Caco-2 (cell line): Measurements from ENCODE around the gene SEPTIN2. TPM values are rescaled to one million over a fixed set of nuclear protein-coding genes. Genes with fewer than 3 reads are reported as not detected.

Experiments used
- BruUV-seq: library from RNA; stranded (reverse); fragments of 400-500 nt; replicated peaks from 2 replicates; lab custom pipeline; 2021; lab: Mats Ljungman, UMichigan
- CTCF ChIA-PET: fragments of 300-600 bp; sonication (Branson Sonifier 250); formaldehyde crosslinking; loops from one replicate; lab custom pipeline; 2022; ENCODE audit warnings: antibody characterized with exemption; lab: Charles Lee
- POLR2A ChIA-PET: fragments of 300-600 bp; sonication (Branson Sonifier 250); formaldehyde crosslinking; loops from one replicate; lab custom pipeline; 2022; ENCODE audit warnings: antibody characterized with exemption; lab: Charles Lee
- DNase-seq, 2 experiments: peaks; one replicate each; pipeline versions ENCODE4 v3.0.0 to v3.0.0-alpha.2; 2020 to 2022
- H3K27me3 ChIP-seq: replicated peaks from 2 replicates; pipeline ENCODE4 v1.6.0; 2011; ENCODE audit warnings: low read length; ENCODE audit not compliant: control insufficient read depth, insufficient read depth
- H3K36me3 ChIP-seq: 2 replicates; pipeline ENCODE4 v1.5.1; 2011; ENCODE audit warnings: low read length; ENCODE audit not compliant: control insufficient read depth, insufficient read depth
- H3K4me1 ChIP-seq: fragments of 250-450 bp; sonication (Bioruptor Pico); 2 replicates; pipeline ENCODE4 v1.5.1; 2020; ENCODE audit warnings: mild to moderate bottlenecking
- H3K4me3 ChIP-seq: 2 replicates; pipeline ENCODE4 v1.5.1; 2011; ENCODE audit warnings: low read depth, mild to moderate bottlenecking, control low read depth, low read length
- H3K9me3 ChIP-seq: fragments of 250-450 bp; sonication (Bioruptor Pico); 2 replicates; pipeline ENCODE4 v1.5.1; 2020; ENCODE audit warnings: mild to moderate bottlenecking, moderate library complexity
- H3K27ac Mint-ChIP-seq: one replicate; pipeline ENCODE4 v1.8.0; 2022; ENCODE audit warnings: mixed read lengths; ENCODE audit not compliant: unreplicated experiment
- H3K27me3 Mint-ChIP-seq: one replicate; pipeline ENCODE4 v1.8.0; 2022; ENCODE audit warnings: mixed read lengths; ENCODE audit not compliant: insufficient read depth, unreplicated experiment
- H3K36me3 Mint-ChIP-seq: one replicate; pipeline ENCODE4 v1.8.0; 2022; ENCODE audit warnings: mild to moderate bottlenecking, mixed read lengths; ENCODE audit not compliant: insufficient read depth, unreplicated experiment
- H3K4me1 Mint-ChIP-seq: one replicate; pipeline ENCODE4 v1.8.0; 2022; ENCODE audit warnings: low read depth, mixed read lengths; ENCODE audit not compliant: unreplicated experiment
- H3K4me3 Mint-ChIP-seq: one replicate; pipeline ENCODE4 v1.8.0; 2022; ENCODE audit warnings: mild to moderate bottlenecking, moderate library complexity, mixed read lengths; ENCODE audit not compliant: unreplicated experiment
- H3K9me3 Mint-ChIP-seq: one replicate; pipeline ENCODE4 v1.8.0; 2022; ENCODE audit warnings: mixed read lengths; ENCODE audit not compliant: unreplicated experiment
- CTCF ChIP-seq, 2 experiments: fragments of 200-600 bp in 1 of 2; IDR thresholded peaks; 1 replicate in 1 of 2; 2 replicates in 1 of 2; pipeline versions ENCODE4 v1.5.1 to v1.8.0; 2011 to 2022; ENCODE audit warnings: antibody characterized with exemption in 1 of 2, control low read depth in 1 of 2, inconsistent platforms in 1 of 2, low read depth in 1 of 2, low read length in 1 of 2, mild to moderate bottlenecking in 1 of 2, moderate library complexity in 1 of 2; ENCODE audit not compliant: insufficient read depth in 1 of 2, severe bottlenecking in 1 of 2, unreplicated experiment in 1 of 2
- intact Hi-C: fragments of 100-400 bp; cut with micrococcal nuclease; formaldehyde crosslinking; loops from one replicate; pipeline ENCODE4 v1.10.0; 2022; ENCODE audit not compliant: unreplicated experiment
- total RNA-seq: library from RNA; stranded (reverse); gene quantifications from 2 replicates; pipeline ENCODE4 v1.2.3, GENCODE V29; 2022

SEPTIN2 gene
- total RNA-seq, 1 experiment from 2014 or later, result 209 TPM

- BruUV-seq, result no TSS peak
- Mint-ChIP-seq H3K27ac (no peak overlapping the region), H3K4me3 (no peak overlapping the region), H3K4me1 (peaks cover 24% of the 10 kb centered on the region), H3K9me3 (no peaks in the 10 kb centered on the region), H3K27me3 (no peaks in the 10 kb centered on the region), H3K36me3 (no peaks in the 10 kb centered on the region)
- no peak for TF ChIP-seq CTCF (IDR thresholded peaks at IDR 0.05; ENCODE audit: insufficient read depth in 1 of 2, low read depth in 1 of 2, low read length in 1 of 2, severe bottlenecking in 1 of 2, unreplicated experiment in 1 of 2)
- no peak overlapping the region for H3K4me3 ChIP-seq
- no peaks in the 10 kb centered on the region for H3K27me3 ChIP-seq
- intact Hi-C loops, result no loop called here
- no peak for DNase-seq
- no peaks in the 10 kb centered on the region for H3K36me3 ChIP-seq
- ChIA-PET CTCF (no interaction called here), POLR2A (no interaction called here)
- H3K9me3 ChIP-seq, result no peaks in the 10 kb centered on the region
- 0 out of 2 replicates have a peak, but pooled peaks cover 3% of the 10 kb centered on the region for H3K4me1 ChIP-seq
Observed at GRCh38 chr2:241364781-241365180, 49.1 kb downstream of the SEPTIN2 start.

GRCh38 chr2:241366678-241367077, 51.0 kb downstream of the SEPTIN2 start:
- Mint-ChIP-seq H3K9me3 (no peaks in the 10 kb centered on the region), H3K27me3 (no peaks in the 10 kb centered on the region), H3K36me3 (no peaks in the 10 kb centered on the region), H3K4me1 (peaks cover 22% of the 10 kb centered on the region), H3K27ac (no peak overlapping the region), H3K4me3 (no peak overlapping the region)
- H3K27me3 ChIP-seq, result no peaks in the 10 kb centered on the region
- ChIA-PET CTCF (no interaction called here), POLR2A (no interaction called here)
- no peak for TF ChIP-seq CTCF (IDR thresholded peaks at IDR 0.05; ENCODE audit: insufficient read depth in 1 of 2, low read depth in 1 of 2, low read length in 1 of 2, severe bottlenecking in 1 of 2, unreplicated experiment in 1 of 2)
- no peak overlapping the region for H3K4me3 ChIP-seq
- intact Hi-C loops, result no loop called here
- no TSS peak for BruUV-seq
- DNase-seq, result no peak
- H3K4me1 ChIP-seq, result no peaks in the 10 kb centered on the region
- H3K36me3 ChIP-seq, result no peaks in the 10 kb centered on the region
- no peaks in the 10 kb centered on the region for H3K9me3 ChIP-seq

GRCh38 chr2:241368643-241369042, 52.9 kb downstream of the SEPTIN2 start:
- CTCF ChIA-PET, result interaction anchor here (2.1 kb wide), 1 partner anchor 23 kb away, joined by 5 read pairs; no protein-coding TSS in a partner anchor
- Histone ChIP-seq H3K4me3 (no peak overlapping the region), H3K36me3 (no peaks in the 10 kb centered on the region), H3K4me1 (peaks cover 10% of the 10 kb centered on the region), H3K9me3 (no peaks in the 10 kb centered on the region), H3K27me3 (no peaks in the 10 kb centered on the region)
- no peaks in the 10 kb centered on the region for H3K36me3 Mint-ChIP-seq
- no TSS peak for BruUV-seq
- H3K4me1 Mint-ChIP-seq, result peaks cover 22% of the 10 kb centered on the region
- POLR2A ChIA-PET, result no interaction called here
- no peaks in the 10 kb centered on the region for H3K9me3 Mint-ChIP-seq
- TF ChIP-seq CTCF (IDR thresholded peaks at IDR 0.05; ENCODE audit: insufficient read depth in 1 of 2, low read depth in 1 of 2, low read length in 1 of 2, severe bottlenecking in 1 of 2, unreplicated experiment in 1 of 2), result no peak
- H3K27me3 Mint-ChIP-seq, result no peaks in the 10 kb centered on the region
- intact Hi-C loops, result no loop called here
- H3K27ac Mint-ChIP-seq, result no peak overlapping the region
- DNase-seq, result no peak
- H3K4me3 Mint-ChIP-seq, result no peak overlapping the region
